Breast epithelium (tissue), 4 donors: ENCODE results near the gene PAX7. TPM values are rescaled to one million over a fixed set of nuclear protein-coding genes. Genes with fewer than 3 reads are reported as not detected.
A peak's percentile ranks its signal among the peaks of the same experiment; 100 is the strongest.

ENCODE experiments used
- DNase-seq, 2 donors: peaks; one replicate each; pipeline ENCODE4 v3.0.0-alpha.2; 2019; ENCODE audit warnings: low spot score in 2 of 2
- H3K27ac ChIP-seq, 2 donors: fragments of 200-600 bp; sonication (generic) in 1 of 2; one replicate each; pipeline ENCODE4 v1.5.1; 2016 to 2019; ENCODE audit warnings: mild to moderate bottlenecking in 1 of 2
- H3K27me3 ChIP-seq, 2 donors: fragments of 200-600 bp; sonication (generic) in 1 of 2; one replicate each; pipeline versions ENCODE4 v1.5.1 to v1.6.0; 2017 to 2019; ENCODE audit warnings: control low read depth in 1 of 2, mild to moderate bottlenecking in 1 of 2
- H3K36me3 ChIP-seq: fragments of 200-600 bp; one replicate; pipeline ENCODE4 v1.5.1; 2019
- H3K4me1 ChIP-seq, 2 donors: fragments of 200-600 bp; sonication (generic); one replicate each; pipeline ENCODE4 v1.5.1; 2016 to 2019; ENCODE audit warnings: control low read depth in 1 of 2
- H3K4me3 ChIP-seq, 3 donors: fragments of 200-600 bp; sonication (generic); 1 replicate in 2 of 3; 2 replicates in 1 of 3; pipeline ENCODE4 v1.5.1; 2016 to 2019; ENCODE audit warnings: mild to moderate bottlenecking in 3 of 3, moderate library complexity in 2 of 3
- H3K9me3 ChIP-seq, 2 donors: fragments of 200-600 bp; sonication (generic) in 1 of 2; one replicate each; pipeline ENCODE4 v1.5.1; 2016 to 2019; ENCODE audit warnings: control low read depth in 1 of 2
- CTCF ChIP-seq, 3 donors: fragments of 450-650 bp; IDR thresholded peaks; one replicate each; pipeline ENCODE4 v1.5.1; 2016 to 2017; ENCODE audit warnings: antibody characterized with exemption in 3 of 3, mild to moderate bottlenecking in 3 of 3, moderate library complexity in 3 of 3
- POLR2A ChIP-seq: fragments of 450-650 bp; IDR thresholded peaks from one replicate; pipeline ENCODE4 v1.6.1; 2016; ENCODE audit warnings: antibody characterized with exemption, mild to moderate bottlenecking, moderate library complexity
- POLR2AphosphoS5 ChIP-seq, 3 donors: sonication (generic); formaldehyde crosslinking; IDR thresholded peaks; one replicate each; pipeline ENCODE4 v1.6.1; 2017; ENCODE audit warnings: antibody characterized with exemption in 3 of 3
- intact Hi-C: fragments of 100-400 bp; cut with DNase I; formaldehyde crosslinking; loops from one replicate; pipeline ENCODE4 v1.15.1; 2023; ENCODE audit warnings: low total_unique reads
- total RNA-seq, 3 donors: library from RNA; depleted of rRNA; stranded (reverse); fragments of >200 nt; gene quantifications; one replicate each; pipeline ENCODE4 v1.1.0, GENCODE V29; 2016

Gene PAX7
- total RNA-seq, 3 donors from 2014 or later, result not detected

DNA sequence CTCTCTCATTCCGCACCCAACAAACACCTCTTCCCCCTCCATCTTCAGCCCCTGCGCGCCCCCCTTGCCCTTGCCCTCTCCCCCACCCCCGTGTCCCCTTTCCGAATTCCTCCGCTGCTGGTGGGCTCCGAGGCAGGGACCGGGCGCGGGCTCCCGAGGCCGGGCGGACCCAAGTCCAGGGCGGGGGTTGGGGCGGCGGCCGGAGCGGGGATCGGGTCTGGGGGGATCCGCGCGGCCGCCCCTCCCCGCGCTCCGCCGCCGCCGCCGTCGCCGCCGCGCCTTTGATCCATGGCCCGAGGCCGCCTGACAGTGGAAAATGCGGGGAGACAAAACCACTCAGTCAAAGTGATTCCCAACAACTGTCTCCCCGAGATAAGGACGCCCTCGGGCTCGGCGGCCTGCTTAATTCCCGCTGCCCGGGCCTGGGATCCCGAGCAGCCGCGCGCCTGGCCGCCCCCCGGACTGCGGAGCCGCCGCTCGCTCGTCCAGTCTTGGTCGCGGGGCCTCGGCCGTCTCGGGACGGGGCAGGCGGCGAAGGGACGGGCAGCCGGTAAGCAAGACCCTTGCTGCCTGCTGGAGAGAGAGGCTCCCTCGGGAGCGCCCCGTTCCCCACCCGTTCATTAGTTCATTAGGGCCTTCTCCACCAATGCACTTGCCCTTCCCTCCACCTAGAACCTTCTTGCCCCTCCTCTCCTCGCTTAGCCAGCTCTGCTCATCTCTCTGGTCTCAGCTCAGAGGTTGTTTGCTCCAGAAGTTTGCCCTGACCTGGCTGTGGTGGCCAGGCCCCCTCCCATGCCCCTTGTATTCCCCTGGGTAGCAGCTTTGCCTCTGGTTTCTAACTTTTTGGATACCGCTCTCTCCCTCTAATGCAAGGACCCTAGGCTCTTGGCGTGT lies 86.4 kb downstream of the PAX7 start:
- H3K27ac ChIP-seq, result no peak overlapping the region
- H3K9me3 ChIP-seq, result no peaks in the 10 kb centered on the region
- TF ChIP-seq CTCF (IDR thresholded peaks at IDR 0.05) (no peak), POLR2AphosphoS5 (IDR thresholded peaks at IDR 0.05) (no peak), POLR2A (no peak)
- H3K27me3 ChIP-seq, result peaks cover 0 to 79% of the 10 kb centered on the region in 2 donors
- no peaks in the 10 kb centered on the region for H3K36me3 ChIP-seq
- intact Hi-C loops, result no loop called here
- peak overlapping the region in 2 of 3 donors; percentile 3 to 45 for H3K4me3 ChIP-seq
- DNase-seq, result no peak
- no peaks in the 10 kb centered on the region for H3K4me1 ChIP-seq

DNA sequence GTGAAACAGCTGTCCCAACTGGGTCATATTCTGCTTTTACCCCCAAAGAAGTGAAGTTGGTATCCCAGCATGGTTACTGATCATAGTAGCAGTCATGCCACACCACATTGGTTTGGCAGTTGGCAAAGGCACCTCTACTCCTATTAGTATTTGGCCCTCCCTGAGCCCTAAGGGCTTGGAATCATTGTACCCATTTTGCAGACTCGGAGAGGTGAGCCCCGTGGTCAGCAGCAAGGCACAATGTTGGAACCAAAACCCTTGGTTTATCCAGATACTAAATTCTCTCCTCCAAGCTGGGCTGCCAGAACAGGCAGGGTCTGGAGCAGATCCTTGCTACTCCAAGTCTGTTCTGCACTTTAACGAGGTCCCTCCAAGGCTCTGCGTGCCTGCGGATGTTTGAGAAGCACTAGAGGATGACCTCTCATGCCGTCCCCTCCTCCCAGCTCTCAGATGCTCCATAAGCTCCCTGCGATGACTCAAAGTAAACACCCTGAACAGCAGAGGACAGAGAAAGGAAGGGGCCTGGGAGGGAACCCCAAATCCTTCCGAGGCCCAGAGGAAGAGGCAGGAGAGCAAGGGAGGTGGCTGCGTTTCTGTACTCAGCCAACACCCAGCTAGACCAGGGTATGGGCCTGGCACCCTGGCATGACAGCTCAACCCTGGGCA lies 89.3 kb downstream of the PAX7 start:
- H3K27ac ChIP-seq, result no peak overlapping the region
- intact Hi-C loops, result loop anchor here (5.0 kb wide), 1 partner anchor 122 kb away; no protein-coding TSS in a partner anchor
- no peaks in the 10 kb centered on the region for H3K36me3 ChIP-seq
- TF ChIP-seq CTCF (IDR thresholded peaks at IDR 0.05) (no peak), POLR2AphosphoS5 (IDR thresholded peaks at IDR 0.05) (no peak), POLR2A (no peak)
- no peak for DNase-seq
- no peaks in the 10 kb centered on the region for H3K9me3 ChIP-seq
- H3K27me3 ChIP-seq, result peaks cover 0 to 96% of the 10 kb centered on the region in 2 donors
- no peak overlapping the region for H3K4me3 ChIP-seq
- no peaks in the 10 kb centered on the region for H3K4me1 ChIP-seq

GRCh38 chr1:18721041-18721440 lies 90.4 kb downstream of the PAX7 start:
- Histone ChIP-seq H3K36me3 (no peaks in the 10 kb centered on the region), H3K27me3 (peaks cover 0 to 96% of the 10 kb centered on the region in 2 donors), H3K4me1 (no peaks in the 10 kb centered on the region), H3K9me3 (no peaks in the 10 kb centered on the region), H3K27ac (no peak overlapping the region), H3K4me3 (no peak overlapping the region)
- TF ChIP-seq POLR2AphosphoS5 (IDR thresholded peaks at IDR 0.05) (no peak), POLR2A (no peak), CTCF (IDR thresholded peaks at IDR 0.05) (no peak)
- no peak for DNase-seq
- intact Hi-C loops, result loop anchor here (5.0 kb wide), 1 partner anchor 121 kb away; no protein-coding TSS in a partner anchor

DNA sequence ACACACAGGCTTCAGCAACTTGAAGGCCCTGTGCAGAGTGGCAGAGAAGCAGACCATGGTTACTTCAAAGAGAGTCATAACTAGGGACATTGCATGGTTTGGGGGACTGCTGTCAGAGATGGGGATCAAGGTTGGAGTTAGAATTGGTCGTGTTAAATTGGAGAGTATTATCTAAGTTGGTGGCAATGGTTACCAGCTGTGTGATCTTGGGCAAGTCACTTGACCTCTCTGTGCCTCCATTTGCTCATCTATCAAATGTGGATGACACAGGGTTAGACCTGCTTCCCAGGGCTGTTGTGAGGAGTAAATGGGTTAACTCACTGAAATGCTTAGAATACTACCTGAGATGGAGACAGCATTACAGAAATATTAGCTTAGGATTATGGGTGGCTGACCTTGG lies 91.1 kb downstream of the PAX7 start:
- Histone ChIP-seq H3K27ac (no peak overlapping the region), H3K4me3 (no peak overlapping the region), H3K9me3 (no peaks in the 10 kb centered on the region), H3K4me1 (no peaks in the 10 kb centered on the region), H3K36me3 (no peaks in the 10 kb centered on the region), H3K27me3 (peaks cover 0 to 96% of the 10 kb centered on the region in 2 donors)
- no peak for DNase-seq
- intact Hi-C loops, result loop anchor here (5.0 kb wide), 1 partner anchor 121 kb away; no protein-coding TSS in a partner anchor
- TF ChIP-seq POLR2AphosphoS5 (IDR thresholded peaks at IDR 0.05), result no peak
- TF ChIP-seq POLR2A, result no peak
- TF ChIP-seq CTCF (IDR thresholded peaks at IDR 0.05), result no peak

DNA sequence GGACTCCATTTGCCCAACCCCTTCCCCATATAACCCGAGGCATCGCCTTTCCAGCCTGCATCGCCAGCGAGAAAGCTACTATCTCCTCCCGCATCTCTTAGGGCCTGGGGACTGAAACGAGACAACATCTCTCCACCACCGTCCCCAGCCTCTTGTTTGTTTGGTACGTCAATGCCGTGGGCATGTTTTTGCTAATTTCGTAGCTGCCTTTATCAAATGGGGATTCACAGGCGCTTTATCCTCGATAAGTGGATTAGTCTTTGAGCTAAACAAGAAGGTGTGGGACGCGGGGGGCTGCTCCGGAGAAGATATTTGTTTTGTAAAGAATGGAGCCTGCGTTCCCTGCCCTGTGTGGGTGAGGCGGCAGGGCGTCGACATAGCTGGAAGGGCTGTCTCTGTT lies 91.6 kb downstream of the PAX7 start:
- no peaks in the 10 kb centered on the region for H3K4me1 ChIP-seq
- no peak for DNase-seq
- intact Hi-C loops, result loop anchor here (5.0 kb wide), 1 partner anchor 120 kb away; no protein-coding TSS in a partner anchor
- H3K9me3 ChIP-seq, result no peaks in the 10 kb centered on the region
- H3K4me3 ChIP-seq, result no peak overlapping the region
- peaks cover 0 to 92% of the 10 kb centered on the region in 2 donors for H3K27me3 ChIP-seq
- no peaks in the 10 kb centered on the region for H3K36me3 ChIP-seq
- no peak overlapping the region for H3K27ac ChIP-seq
- no peak for TF ChIP-seq CTCF (IDR thresholded peaks at IDR 0.05)
- TF ChIP-seq POLR2A, result no peak
- TF ChIP-seq POLR2AphosphoS5 (IDR thresholded peaks at IDR 0.05), result no peak
